Lung (tissue), 12 donors: ENCODE measurements around the gene ST6GALNAC3. TPM values are rescaled to one million over a fixed set of nuclear protein-coding genes. Genes with fewer than 3 reads are reported as not detected.
A peak's percentile ranks its signal among the peaks of the same experiment; 100 is the strongest.

Experiments used
- ATAC-seq: fragments of 200-7000 bp; cut with Tn5 transposase; one replicate; pipeline ENCODE4 v1.9.1; 2020; ENCODE audit warnings: moderate number of reproducible peaks; ENCODE audit not compliant: insufficient read depth, low FRiP score
- DNase-seq, 3 donors: peaks; one replicate each; pipeline ENCODE4 v3.0.0-alpha.2; 2013 to 2017
- H3K27ac ChIP-seq, 2 donors: one replicate each; pipeline ENCODE4 v1.5.1; 2013; ENCODE audit warnings: mild to moderate bottlenecking in 2 of 2, moderate library complexity in 2 of 2, control low read depth in 1 of 2, inconsistent platforms in 1 of 2, low read depth in 1 of 2, low read length in 1 of 2
- H3K27me3 ChIP-seq, 3 donors: one replicate each; pipeline ENCODE4 v1.5.1; 2013; ENCODE audit warnings: low read length in 2 of 3; ENCODE audit not compliant: control insufficient read depth in 3 of 3, insufficient read depth in 3 of 3
- H3K36me3 ChIP-seq, 4 donors: one replicate each; pipeline ENCODE4 v1.5.1; 2013; ENCODE audit warnings: low read length in 4 of 4, mild to moderate bottlenecking in 1 of 4, moderate library complexity in 1 of 4; ENCODE audit not compliant: control insufficient read depth in 4 of 4, insufficient read depth in 4 of 4
- H3K4me1 ChIP-seq, 5 donors: one replicate each; pipeline ENCODE4 v1.5.1; 2013; ENCODE audit warnings: low read length in 5 of 5, mild to moderate bottlenecking in 2 of 5, moderate library complexity in 1 of 5; ENCODE audit not compliant: control insufficient read depth in 5 of 5, insufficient read depth in 5 of 5
- H3K4me3 ChIP-seq: one replicate; pipeline ENCODE4 v1.5.1; 2013; ENCODE audit warnings: mild to moderate bottlenecking, control low read depth, moderate library complexity
- H3K9ac ChIP-seq, 2 donors: one replicate each; pipeline ENCODE4 v1.5.1; 2013; ENCODE audit warnings: low read length in 2 of 2, control low read depth in 1 of 2; ENCODE audit not compliant: insufficient read depth in 1 of 2
- H3K9me3 ChIP-seq, 4 donors: one replicate each; pipeline ENCODE4 v1.5.1; 2013; ENCODE audit warnings: low read length in 3 of 4, mild to moderate bottlenecking in 1 of 4, moderate library complexity in 1 of 4; ENCODE audit not compliant: control insufficient read depth in 4 of 4, insufficient read depth in 3 of 4
- WGBS, 2 donors: extraction: QIAGEN DNeasy Blood & Tissue Kit; methylation state at CpG; one replicate each; pipeline ENCODE4 v1.1.7; 2013; 5-methylcytosine and 5-hydroxymethylcytosine counted together
- polyA plus RNA-seq, 2 donors: library from polyadenylated mRNA; stranded (reverse); fragments of 200-250 nt; gene quantifications; one replicate each; pipeline ENCODE4 v1.2.1, GENCODE V29; 2013
- total RNA-seq, 2 donors: library from RNA; depleted of rRNA in 1 of 2; stranded (reverse); fragments of >200 nt in 1 of 2; gene quantifications; one replicate each; pipeline ENCODE4 v1.2.1, GENCODE V29; 2014 to 2021
- TF ChIP-seq, protein P1 (sequence below): IDR thresholded peaks from 2 replicates; pipeline ENCODE4 v1.5.1; 2012; ENCODE audit warnings: mild to moderate bottlenecking; ENCODE audit errors: control extremely low read depth, extremely low read depth
- donor health status: control.
- donor health status: control.
- donor health status: Bipolar disorder and iron deficiency.
- donor health status: healthy.
- donor health status: DM: yes; HTN: yes; CAD: no.

The ST6GALNAC3 gene
- total and polyA plus RNA-seq, 4 donors, result 2.7 to 17.9 (median 12.2) TPM

DNA sequence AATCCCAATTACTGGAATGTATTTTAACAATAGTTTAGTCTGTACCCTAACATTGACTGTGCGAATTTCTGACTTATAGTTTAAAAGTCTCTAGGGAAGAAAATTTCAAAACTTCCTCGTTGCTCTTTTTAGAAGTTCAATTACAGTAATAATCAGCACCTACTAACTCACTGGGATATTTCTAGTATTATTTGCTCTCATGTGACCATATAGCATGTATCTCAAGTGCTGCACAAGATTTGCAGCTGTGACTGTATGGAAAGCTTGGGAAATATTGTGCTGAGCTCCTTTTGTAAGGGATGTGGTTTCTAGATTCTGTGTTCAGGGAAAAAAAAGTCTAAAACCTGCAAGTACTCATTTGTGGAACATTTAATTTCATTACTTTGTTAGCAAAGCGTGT lies 153.1 kb downstream of the ST6GALNAC3 start:
- Histone ChIP-seq H3K4me3 (no peak overlapping the region), H3K36me3 (no peaks in the 10 kb centered on the region), H3K27ac (no peak overlapping the region), H3K4me1 (peaks cover 0 to 33% (median 4%) of the 10 kb centered on the region in 5 donors), H3K9me3 (no peaks in the 10 kb centered on the region), H3K27me3 (no peaks in the 10 kb centered on the region), H3K9ac (no peak overlapping the region)
- WGBS, 2 donors, result 64 to 70% methylated on average over 3 of the region's 3 CpGs
- DNase-seq (peak in 2 of 3 donors; percentile 40 to 66), ATAC-seq (no peak)
- TF ChIP-seq, protein P1, sequence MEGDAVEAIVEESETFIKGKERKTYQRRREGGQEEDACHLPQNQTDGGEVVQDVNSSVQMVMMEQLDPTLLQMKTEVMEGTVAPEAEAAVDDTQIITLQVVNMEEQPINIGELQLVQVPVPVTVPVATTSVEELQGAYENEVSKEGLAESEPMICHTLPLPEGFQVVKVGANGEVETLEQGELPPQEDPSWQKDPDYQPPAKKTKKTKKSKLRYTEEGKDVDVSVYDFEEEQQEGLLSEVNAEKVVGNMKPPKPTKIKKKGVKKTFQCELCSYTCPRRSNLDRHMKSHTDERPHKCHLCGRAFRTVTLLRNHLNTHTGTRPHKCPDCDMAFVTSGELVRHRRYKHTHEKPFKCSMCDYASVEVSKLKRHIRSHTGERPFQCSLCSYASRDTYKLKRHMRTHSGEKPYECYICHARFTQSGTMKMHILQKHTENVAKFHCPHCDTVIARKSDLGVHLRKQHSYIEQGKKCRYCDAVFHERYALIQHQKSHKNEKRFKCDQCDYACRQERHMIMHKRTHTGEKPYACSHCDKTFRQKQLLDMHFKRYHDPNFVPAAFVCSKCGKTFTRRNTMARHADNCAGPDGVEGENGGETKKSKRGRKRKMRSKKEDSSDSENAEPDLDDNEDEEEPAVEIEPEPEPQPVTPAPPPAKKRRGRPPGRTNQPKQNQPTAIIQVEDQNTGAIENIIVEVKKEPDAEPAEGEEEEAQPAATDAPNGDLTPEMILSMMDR, result no peak

DNA sequence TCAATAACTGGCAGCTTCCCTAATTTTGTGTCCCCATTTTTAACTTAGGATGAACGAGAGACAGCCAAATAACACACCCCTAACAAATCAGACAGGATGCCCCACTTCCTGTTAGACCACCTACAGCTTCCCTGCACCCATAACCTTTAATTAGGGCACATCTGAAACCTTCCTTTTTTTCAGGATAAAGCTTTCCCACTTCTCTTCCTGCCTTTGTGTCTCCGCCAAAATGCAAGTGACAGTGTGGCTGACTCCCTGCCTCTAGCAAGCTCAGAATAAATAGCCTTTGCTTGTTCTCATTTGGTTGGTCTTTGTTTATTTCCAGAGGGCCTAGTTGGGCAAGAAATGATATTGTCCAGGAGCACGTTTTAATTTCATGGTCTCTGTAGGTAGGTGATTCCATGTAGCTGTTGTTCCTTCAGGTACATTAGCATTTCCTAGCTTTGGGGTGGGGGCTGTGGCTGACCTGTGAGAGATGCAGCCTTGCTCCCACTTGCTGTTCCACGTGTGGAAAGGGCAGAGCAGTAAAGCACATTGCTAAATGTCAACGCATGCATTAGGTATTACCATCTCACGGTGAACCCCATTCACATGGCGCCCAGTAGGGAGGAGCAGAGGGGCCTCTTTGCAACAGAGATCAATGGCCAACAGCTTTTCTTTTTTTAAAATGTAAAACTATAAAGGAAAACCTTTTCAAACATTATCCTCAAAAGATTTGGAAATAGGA lies 154.9 kb downstream of the ST6GALNAC3 start:
- DNase-seq (peak in 2 of 3 donors; percentile 27 to 30), ATAC-seq (no peak)
- no peak overlapping the region for H3K9ac ChIP-seq
- H3K27ac ChIP-seq, result no peak overlapping the region
- no peak overlapping the region for H3K4me3 ChIP-seq
- peaks cover 0 to 33% (median 4%) of the 10 kb centered on the region in 5 donors for H3K4me1 ChIP-seq
- no peaks in the 10 kb centered on the region for H3K9me3 ChIP-seq
- H3K27me3 ChIP-seq, result no peaks in the 10 kb centered on the region
- WGBS, 2 donors, result 65 to 67% methylated on average over 7 of the region's 7 CpGs
- H3K36me3 ChIP-seq, result no peaks in the 10 kb centered on the region
- TF ChIP-seq, protein P1, result no peak

DNA sequence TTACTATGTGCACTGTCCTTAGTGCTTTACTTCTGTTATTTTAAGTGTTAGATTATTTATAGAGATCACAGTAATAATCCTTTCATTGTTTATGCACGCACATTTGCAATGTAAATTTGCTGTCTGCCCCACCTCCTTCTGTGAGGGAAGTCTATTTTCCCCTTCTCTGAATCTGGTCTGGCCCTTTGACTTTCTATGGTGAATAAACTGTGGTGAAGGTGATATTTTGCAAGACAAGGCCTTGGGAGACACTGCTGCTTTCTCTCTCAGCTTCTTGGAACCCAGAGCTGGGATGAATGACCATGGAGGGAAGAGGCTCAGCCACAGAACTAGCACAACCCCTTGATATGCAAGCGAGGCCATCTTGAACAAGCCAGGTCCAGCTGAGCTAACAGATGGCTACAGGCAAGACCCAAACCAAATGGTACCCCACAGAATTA lies 156.3 kb downstream of the ST6GALNAC3 start:
- 84 to 86% methylated on average over 2 of the region's 2 CpGs for WGBS, 2 donors
- Histone ChIP-seq H3K9me3 (no peaks in the 10 kb centered on the region), H3K27me3 (no peaks in the 10 kb centered on the region), H3K27ac (no peak overlapping the region), H3K4me1 (peaks cover 0 to 33% (median 4%) of the 10 kb centered on the region in 5 donors), H3K36me3 (no peaks in the 10 kb centered on the region), H3K4me3 (no peak overlapping the region), H3K9ac (no peak overlapping the region)
- no peak for ATAC-seq
- TF ChIP-seq, protein P1, result no peak
- DNase-seq, result no peak
